Measurements from ENCODE around the gene RHOT1.

Gene RHOT1

GRCh38 chr17:32274643-32275042, 132.3 kb downstream of the RHOT1 start:
- no peak for DNase-seq

All from fibroblast of skin of abdomen (primary cell).